ENCODE data around the gene HS3ST6. TPM values are rescaled to one million over a fixed set of nuclear protein-coding genes. Genes with fewer than 3 reads are reported as not detected.
"Not testable (repeated sequence)": the region's sequence is repeated elsewhere in the genome, so short reads cannot be mapped to it uniquely, and the experiment has no call there.

HS3ST6 gene
- total and polyA plus RNA-seq, 12 donors: 0.07 to 0.11 TPM; not detected in 10

GRCh38 chr16:1923299-1924034 lies 5.3 kb upstream of the HS3ST6 start:
- no peaks in the 10 kb centered on the region for H3K9me3 ChIP-seq (replicated peaks in 1 of 3)
- DNase-seq: peak in 3 of 7 donors; percentile 32 to 54 (median 36)
- intact Hi-C loops (cut with DNase I): no loop called here

DNA sequence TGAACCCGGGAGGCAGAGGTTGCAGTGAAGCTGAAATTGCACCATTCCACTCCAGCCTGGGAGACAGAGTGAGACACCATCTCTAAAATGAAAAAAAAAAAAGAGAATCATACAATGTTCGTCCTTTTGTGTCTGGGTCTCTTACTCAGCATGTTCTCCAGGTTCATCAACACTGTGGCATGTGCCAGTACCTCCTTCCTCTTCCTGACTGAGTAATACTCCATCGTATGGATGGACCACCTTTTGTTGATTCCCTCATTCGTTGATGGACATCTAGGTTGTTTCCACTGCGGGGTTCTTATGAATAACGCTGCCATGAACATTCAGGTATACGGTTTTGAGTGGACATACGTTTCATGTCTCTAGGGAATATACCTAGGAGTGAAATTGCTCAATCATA lies 4.1 kb upstream of the HS3ST6 start:
- 66 to 81% (median 76%) methylated on average over 8 of the region's 8 CpGs for WGBS, 4 donors
- intact Hi-C loops (cut with DNase I): no loop called here
- TF ChIP-seq POLR2A (IDR thresholded peaks at IDR 0.05): no peak
- TF ChIP-seq, protein P1, sequence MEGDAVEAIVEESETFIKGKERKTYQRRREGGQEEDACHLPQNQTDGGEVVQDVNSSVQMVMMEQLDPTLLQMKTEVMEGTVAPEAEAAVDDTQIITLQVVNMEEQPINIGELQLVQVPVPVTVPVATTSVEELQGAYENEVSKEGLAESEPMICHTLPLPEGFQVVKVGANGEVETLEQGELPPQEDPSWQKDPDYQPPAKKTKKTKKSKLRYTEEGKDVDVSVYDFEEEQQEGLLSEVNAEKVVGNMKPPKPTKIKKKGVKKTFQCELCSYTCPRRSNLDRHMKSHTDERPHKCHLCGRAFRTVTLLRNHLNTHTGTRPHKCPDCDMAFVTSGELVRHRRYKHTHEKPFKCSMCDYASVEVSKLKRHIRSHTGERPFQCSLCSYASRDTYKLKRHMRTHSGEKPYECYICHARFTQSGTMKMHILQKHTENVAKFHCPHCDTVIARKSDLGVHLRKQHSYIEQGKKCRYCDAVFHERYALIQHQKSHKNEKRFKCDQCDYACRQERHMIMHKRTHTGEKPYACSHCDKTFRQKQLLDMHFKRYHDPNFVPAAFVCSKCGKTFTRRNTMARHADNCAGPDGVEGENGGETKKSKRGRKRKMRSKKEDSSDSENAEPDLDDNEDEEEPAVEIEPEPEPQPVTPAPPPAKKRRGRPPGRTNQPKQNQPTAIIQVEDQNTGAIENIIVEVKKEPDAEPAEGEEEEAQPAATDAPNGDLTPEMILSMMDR (IDR thresholded peaks at IDR 0.05): no peak
- Histone ChIP-seq H3K9me3 (replicated peaks in 1 of 3) (no peaks in the 10 kb centered on the region), H3K4me3 (no peak overlapping the region), H3K27me3 (peaks cover 51% of the 10 kb centered on the region), H3K27ac (no peak overlapping the region), H3K36me3 (replicated peaks in 1 of 2) (no peaks in the 10 kb centered on the region), H3K4me1 (replicated peaks in 1 of 2) (peaks cover 0 to 8% of the 10 kb centered on the region in 2 donors)
- DNase-seq: no peak

More at GRCh38 chr16:1923299-1924034, 5.3 kb upstream of the HS3ST6 start:
- Histone ChIP-seq H3K36me3 (replicated peaks in 1 of 2) (no peaks in the 10 kb centered on the region), H3K4me1 (replicated peaks in 1 of 2) (peaks cover 0 to 8% of the 10 kb centered on the region in 2 donors), H3K27me3 (peaks cover 43% of the 10 kb centered on the region), H3K27ac (no peak overlapping the region), H3K4me3 (no peak overlapping the region)
- TF ChIP-seq, protein P1 (IDR thresholded peaks at IDR 0.05): peak in 2 of 6 experiments; percentile 13 to 18
- no peak for TF ChIP-seq POLR2A (IDR thresholded peaks at IDR 0.05)
- WGBS, 4 donors: 16 to 44% (median 26%) methylated on average over 12 to 24 of the region's 24 CpGs

- TF ChIP-seq, protein P1 (IDR thresholded peaks at IDR 0.05): no peak
- TF ChIP-seq POLR2A (IDR thresholded peaks at IDR 0.05): no peak
- intact Hi-C loops (cut with DNase I): no loop called here
- Histone ChIP-seq H3K36me3 (replicated peaks in 1 of 2) (no peaks in the 10 kb centered on the region), H3K4me1 (replicated peaks in 1 of 2) (peaks cover 0 to 8% of the 10 kb centered on the region in 2 donors), H3K27me3 (peaks cover 60% of the 10 kb centered on the region), H3K4me3 (no peak overlapping the region), H3K27ac (no peak overlapping the region), H3K9me3 (replicated peaks in 1 of 3) (no peaks in the 10 kb centered on the region)
- WGBS, 4 donors: 9 to 29% (median 15%) methylated on average over 7 to 15 of the region's 15 CpGs
- DNase-seq: peak in 2 of 7 donors; percentile 41
Observed at GRCh38 chr16:1920727-1921171, 2.5 kb upstream of the HS3ST6 start.

- DNase-seq; H3K9me3 ChIP-seq (replicated peaks in 1 of 3); intact Hi-C loops (cut with DNase I); H3K36me3 ChIP-seq (replicated peaks in 1 of 2); H3K4me1 ChIP-seq (replicated peaks in 1 of 2); H3K4me3 ChIP-seq; H3K27ac ChIP-seq: not testable (repeated sequence)
- 51 to 70% (median 62%) methylated on average over 8 to 21 of the region's 21 CpGs for WGBS, 4 donors
- H3K27me3 ChIP-seq: peaks cover 63% of the 10 kb centered on the region
Observed at GRCh38 chr16:1920122-1920521, 1.9 kb upstream of the HS3ST6 start.
